Loucy (cell line): Measurements from ENCODE around the gene TNS2.

ENCODE experiments used
- H2AFZ ChIP-seq: fragments of 200-600 bp; sonication (generic); 2 replicates; pipeline ENCODE4 v1.6.0; 2016; ENCODE audit warnings: antibody characterized with exemption, mild to moderate bottlenecking, low read length, moderate library complexity
- H3F3A ChIP-seq: fragments of 200-600 bp; 2 replicates; pipeline ENCODE4 v1.6.0; 2016; ENCODE audit warnings: antibody characterized with exemption, low read depth, mild to moderate bottlenecking
- H3K27me3 ChIP-seq: fragments of 200-600 bp; sonication (generic); 2 replicates; pipeline ENCODE4 v1.6.1; 2014; ENCODE audit warnings: low read length, mild to moderate bottlenecking; ENCODE audit not compliant: insufficient read depth, poor library complexity, severe bottlenecking
- H3K36me3 ChIP-seq: fragments of 200-600 bp; sonication (generic); 2 replicates; pipeline ENCODE4 v1.6.1; 2016; ENCODE audit warnings: low read length; ENCODE audit not compliant: insufficient read depth
- H3K4me1 ChIP-seq: fragments of 200-600 bp; sonication (generic); 2 replicates; pipeline ENCODE4 v1.5.1; 2014; ENCODE audit warnings: low read length, mild to moderate bottlenecking; ENCODE audit not compliant: insufficient read depth, poor library complexity, severe bottlenecking
- H3K4me2 ChIP-seq: fragments of 200-600 bp; sonication (generic); 2 replicates; pipeline ENCODE4 v1.6.0; 2014; ENCODE audit warnings: antibody characterized with exemption, low read length, low read depth, mild to moderate bottlenecking; ENCODE audit not compliant: poor library complexity, severe bottlenecking
- H3K4me3 ChIP-seq: fragments of 200-600 bp; sonication (generic); 2 replicates; pipeline ENCODE4 v1.5.1; 2014; ENCODE audit warnings: low read length, mild to moderate bottlenecking, mixed read lengths; ENCODE audit not compliant: poor library complexity, severe bottlenecking
- H3K79me2 ChIP-seq: fragments of 200-600 bp; sonication (generic); 2 replicates; pipeline ENCODE4 v1.6.1; 2014; ENCODE audit warnings: low read length; ENCODE audit not compliant: insufficient read depth
- H3K9ac ChIP-seq: fragments of 200-600 bp; sonication (generic); 2 replicates; pipeline ENCODE4 v1.6.0; 2014; ENCODE audit warnings: mild to moderate bottlenecking, low read depth, low read length, moderate library complexity; ENCODE audit not compliant: poor library complexity, severe bottlenecking
- H3K9me2 ChIP-seq: fragments of 200-600 bp; sonication (generic); replicated peaks from 2 replicates; pipeline ENCODE4 v1.6.1; 2016; ENCODE audit warnings: low read depth, low read length, mixed read lengths
- H3K9me3 ChIP-seq: fragments of 200-600 bp; sonication (generic); 2 replicates; pipeline ENCODE4 v1.6.1; 2014; ENCODE audit warnings: mild to moderate bottlenecking, antibody characterized with exemption, low read length, low read depth; ENCODE audit not compliant: insufficient read depth
- H4K20me1 ChIP-seq: fragments of 200-600 bp; sonication (generic); 2 replicates; pipeline ENCODE4 v1.6.0; 2014; ENCODE audit warnings: antibody characterized with exemption, low read length, mild to moderate bottlenecking; ENCODE audit not compliant: insufficient read depth, poor library complexity, severe bottlenecking
- EZH2phosphoT487 ChIP-seq: fragments of 200-600 bp; IDR thresholded peaks from 2 replicates; pipeline ENCODE4 v1.6.1; 2018; ENCODE audit warnings: antibody characterized with exemption, mild to moderate bottlenecking, moderate library complexity, borderline replicate concordance
- TF ChIP-seq, protein P1 (sequence below): fragments of 200-600 bp; sonication (generic); conservative IDR thresholded peaks from 2 replicates; pipeline ENCODE4 v1.5.1; 2014; ENCODE audit warnings: mild to moderate bottlenecking, antibody characterized with exemption, low read length

TNS2 gene

DNA sequence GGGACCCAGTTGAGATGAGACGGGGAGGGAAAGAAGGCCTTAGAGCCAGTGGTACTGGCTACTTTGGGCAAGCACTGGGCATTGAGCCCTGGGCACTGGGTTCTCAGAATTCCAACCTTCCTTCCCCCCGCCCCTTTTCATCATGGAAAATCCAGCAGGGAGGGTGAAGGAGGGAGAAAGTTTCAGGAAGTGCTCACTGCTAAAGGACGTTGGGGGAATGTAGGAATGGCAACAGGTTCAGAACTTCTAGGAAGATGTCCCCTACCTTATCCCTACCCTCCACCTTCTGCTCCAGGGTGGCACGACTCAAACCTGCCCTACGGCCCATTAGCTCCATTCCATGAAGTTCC lies 4.2 kb upstream of the TNS2 start:
- peaks cover 9% of the 10 kb centered on the region; the same call in 1 of the 2 replicates for H3F3A ChIP-seq
- H3K36me3 ChIP-seq = peaks cover 17% of the 10 kb centered on the region; the same call in 1 of the 2 replicates
- H3K9me2 ChIP-seq = no peaks in the 10 kb centered on the region
- TF ChIP-seq, protein P1, sequence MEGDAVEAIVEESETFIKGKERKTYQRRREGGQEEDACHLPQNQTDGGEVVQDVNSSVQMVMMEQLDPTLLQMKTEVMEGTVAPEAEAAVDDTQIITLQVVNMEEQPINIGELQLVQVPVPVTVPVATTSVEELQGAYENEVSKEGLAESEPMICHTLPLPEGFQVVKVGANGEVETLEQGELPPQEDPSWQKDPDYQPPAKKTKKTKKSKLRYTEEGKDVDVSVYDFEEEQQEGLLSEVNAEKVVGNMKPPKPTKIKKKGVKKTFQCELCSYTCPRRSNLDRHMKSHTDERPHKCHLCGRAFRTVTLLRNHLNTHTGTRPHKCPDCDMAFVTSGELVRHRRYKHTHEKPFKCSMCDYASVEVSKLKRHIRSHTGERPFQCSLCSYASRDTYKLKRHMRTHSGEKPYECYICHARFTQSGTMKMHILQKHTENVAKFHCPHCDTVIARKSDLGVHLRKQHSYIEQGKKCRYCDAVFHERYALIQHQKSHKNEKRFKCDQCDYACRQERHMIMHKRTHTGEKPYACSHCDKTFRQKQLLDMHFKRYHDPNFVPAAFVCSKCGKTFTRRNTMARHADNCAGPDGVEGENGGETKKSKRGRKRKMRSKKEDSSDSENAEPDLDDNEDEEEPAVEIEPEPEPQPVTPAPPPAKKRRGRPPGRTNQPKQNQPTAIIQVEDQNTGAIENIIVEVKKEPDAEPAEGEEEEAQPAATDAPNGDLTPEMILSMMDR = no peak
- no peak for TF ChIP-seq EZH2phosphoT487
- no peaks in the 10 kb centered on the region for H3K79me2 ChIP-seq
- peak overlapping the region; percentile 97 for H3K4me3 ChIP-seq
- H3K9ac ChIP-seq = no peak overlapping the region
- no peak overlapping the region for H2AFZ ChIP-seq
- no peaks in the 10 kb centered on the region for H4K20me1 ChIP-seq
- H3K27me3 ChIP-seq = no peaks in the 10 kb centered on the region
- no peak overlapping the region for H3K4me2 ChIP-seq
- no peaks in the 10 kb centered on the region for H3K9me3 ChIP-seq
- peaks cover 5% of the 10 kb centered on the region for H3K4me1 ChIP-seq

DNA sequence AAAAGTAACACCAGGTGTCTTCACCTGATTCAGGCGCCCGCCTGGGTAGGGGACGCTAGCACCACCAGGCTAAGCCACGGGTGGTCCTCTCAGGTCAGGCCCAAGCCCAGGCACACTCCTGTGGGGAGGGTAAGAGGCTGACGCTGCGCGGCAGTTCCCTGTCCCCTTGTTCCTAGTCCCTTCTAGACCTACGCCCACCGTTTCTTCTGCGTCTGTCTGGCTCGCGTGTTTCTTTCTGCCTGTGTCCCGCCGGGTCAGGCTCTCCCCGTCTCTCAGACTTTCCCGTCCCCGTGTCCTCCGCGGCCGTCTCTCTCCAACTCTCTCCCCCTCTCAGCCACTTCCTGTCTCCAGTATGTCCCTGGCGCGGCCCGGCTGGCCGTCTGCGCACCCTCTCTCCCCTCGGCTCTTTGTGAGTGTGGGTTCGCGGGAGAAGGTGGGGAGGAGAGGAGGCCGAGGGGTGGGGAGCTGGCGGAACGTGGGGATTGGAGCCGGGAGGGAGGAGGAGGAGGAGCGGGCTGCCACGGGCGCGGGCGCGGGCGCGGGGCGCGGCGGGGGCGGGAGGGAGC lies 3.1 kb upstream of the TNS2 start:
- Histone ChIP-seq H3F3A (peaks cover 9% of the 10 kb centered on the region; the same call in 1 of the 2 replicates), H3K4me1 (peaks cover 5% of the 10 kb centered on the region), H3K9me2 (no peaks in the 10 kb centered on the region)

DNA sequence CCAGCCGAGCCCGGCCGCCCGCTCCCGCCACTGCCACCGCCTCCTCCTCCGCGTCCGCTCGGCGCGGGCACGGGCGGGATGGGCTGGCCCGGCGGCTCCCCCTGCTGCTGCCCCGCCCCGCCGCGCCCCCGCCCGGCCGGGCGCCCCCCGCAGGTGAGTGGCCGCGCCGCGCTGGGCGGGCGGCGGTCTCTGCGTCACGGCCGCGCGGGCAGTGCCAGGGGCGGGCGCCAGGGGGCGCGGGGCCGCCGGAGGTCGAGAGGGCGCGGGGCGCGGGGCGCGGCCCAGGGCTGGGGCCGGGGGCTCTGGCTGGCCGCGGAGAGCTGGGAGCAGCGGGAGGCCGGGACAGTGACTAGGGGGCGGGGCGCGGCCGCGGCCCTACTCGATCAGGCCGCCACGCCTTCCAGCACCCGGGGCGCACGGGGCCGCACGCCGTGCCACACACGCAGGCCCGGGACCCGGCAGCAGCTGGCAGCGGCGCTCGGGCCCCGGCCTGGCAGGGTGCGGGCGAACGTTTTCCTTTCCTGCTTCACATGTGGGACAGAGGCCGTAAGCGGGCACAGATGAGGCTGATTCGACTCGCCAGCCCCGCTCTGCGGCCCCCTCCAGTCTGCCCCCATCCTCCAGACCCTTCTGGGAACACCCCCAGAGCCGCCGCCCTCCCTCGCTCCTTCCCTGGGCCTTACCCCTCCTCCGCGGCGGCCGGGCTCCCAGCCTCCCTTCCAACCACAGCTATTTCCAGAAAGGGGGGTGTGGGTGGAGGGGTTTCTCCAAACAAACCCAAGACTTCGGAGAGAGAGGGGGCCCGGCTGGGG lies 2.4 kb upstream of the TNS2 start:
- Histone ChIP-seq H2AFZ (peak overlapping the region; percentile 99; the same call in 1 of the 2 replicates), H3K9me2 (no peaks in the 10 kb centered on the region), H3K9ac (no peak overlapping the region), H3K79me2 (no peaks in the 10 kb centered on the region), H3K9me3 (no peaks in the 10 kb centered on the region), H3K27me3 (no peaks in the 10 kb centered on the region), H3K36me3 (peaks cover 7% of the 10 kb centered on the region; the same call in 1 of the 2 replicates), H3K4me1 (peaks cover 5% of the 10 kb centered on the region), H3K4me3 (peak overlapping the region; percentile 97), H3F3A (peaks cover 6% of the 10 kb centered on the region; the same call in 1 of the 2 replicates), H3K4me2 (peak overlapping the region; percentile 94), H4K20me1 (no peaks in the 10 kb centered on the region)
- TF ChIP-seq, protein P1 = no peak
- no peak for TF ChIP-seq EZH2phosphoT487

More for the DNA sequence above, 3.1 kb upstream of the TNS2 start:
- Histone ChIP-seq H3K27me3 (no peaks in the 10 kb centered on the region), H4K20me1 (no peaks in the 10 kb centered on the region), H2AFZ (peak overlapping the region; percentile 99), H3K4me2 (peak overlapping the region; percentile 94), H3K9me3 (no peaks in the 10 kb centered on the region), H3K36me3 (peaks cover 12% of the 10 kb centered on the region; the same call in 1 of the 2 replicates), H3K4me3 (peak overlapping the region; percentile 97), H3K9ac (peak overlapping the region; percentile 86), H3K79me2 (no peaks in the 10 kb centered on the region)
- TF ChIP-seq EZH2phosphoT487 = no peak
- TF ChIP-seq, protein P1 = no peak; the same call in 1 of the 2 replicates
